K562 (cell line): ENCODE measurements around the gene RPP25. TPM values are rescaled to one million over a fixed set of nuclear protein-coding genes. Genes with fewer than 3 reads are reported as not detected.

Experiments used
- BACH1 ChIP-seq: fragments of 200-800 bp; sonication (Bioruptor generic); IDR thresholded peaks from 2 replicates; pipeline ENCODE4 v1.6.1; 2016; ENCODE audit warnings: missing genetic modification characterization, missing compliant biosample characterization
- CREM ChIP-seq: IDR thresholded peaks from 2 replicates; pipeline ENCODE4 v1.6.1; 2014; ENCODE audit warnings: antibody characterized with exemption, low read depth
- FOXP4 ChIP-seq: sonication (generic); formaldehyde crosslinking; IDR thresholded peaks from 2 replicates; pipeline ENCODE4 v1.8.0; 2022; ENCODE audit warnings: mild to moderate bottlenecking, missing genetic modification reagents, borderline replicate concordance
- GABPB1 ChIP-seq: sonication (generic); formaldehyde crosslinking; IDR thresholded peaks from 2 replicates; pipeline ENCODE4 v1.8.0; 2022; ENCODE audit warnings: mild to moderate bottlenecking, missing genetic modification reagents
- KAT7 ChIP-seq: sonication (generic); formaldehyde crosslinking; IDR thresholded peaks from 2 replicates; pipeline ENCODE4 v1.8.0; 2022; ENCODE audit warnings: missing genetic modification reagents, mild to moderate bottlenecking, borderline replicate concordance
- LCOR ChIP-seq: sonication (generic); formaldehyde crosslinking; IDR thresholded peaks from 2 replicates; pipeline ENCODE4 v1.8.0; 2022; ENCODE audit warnings: mild to moderate bottlenecking, missing genetic modification reagents
- SIN3A ChIP-seq, 2 experiments: fragments of 150-350 bp in 1 of 2; IDR thresholded peaks; 2 replicates each; pipeline ENCODE4 v1.6.1; 2011 to 2016; ENCODE audit warnings: borderline replicate concordance in 2 of 2, low read depth in 2 of 2, low read length in 2 of 2, mild to moderate bottlenecking in 2 of 2, moderate library complexity in 2 of 2; ENCODE audit not compliant: control insufficient read depth in 1 of 2
- ZBTB40 ChIP-seq, 2 experiments: fragments of 450-650 bp in 1 of 2; sonication (generic) in 1 of 2; formaldehyde crosslinking in 1 of 2; IDR thresholded peaks; 2 replicates each; pipeline versions ENCODE4 v1.7.1 to v1.9.0; 2016 to 2022; ENCODE audit warnings: inconsistent platforms in 1 of 2, mild to moderate bottlenecking in 1 of 2, missing genetic modification reagents in 1 of 2
- ZNF639 ChIP-seq, 2 experiments: fragments of 200-800 bp in 1 of 2; sonication (Bioruptor generic) in 1 of 2; sonication (generic) in 1 of 2; formaldehyde crosslinking in 1 of 2; IDR thresholded peaks in 1 of 2; conservative IDR thresholded peaks in 1 of 2; 2 replicates each; pipeline versions ENCODE4 v1.5.0 to v1.6.1; 2016 to 2020; ENCODE audit warnings: missing compliant biosample characterization in 1 of 2, missing genetic modification characterization in 1 of 2, missing genetic modification reagents in 1 of 2
- ZNF75A ChIP-seq: fragments of 450-650 bp; formaldehyde crosslinking; IDR thresholded peaks from 2 replicates; pipeline ENCODE4 v1.4.0; 2020; ENCODE audit warnings: mild to moderate bottlenecking
- polyA plus RNA-seq, 8 experiments: library from polyadenylated mRNA; depleted of rRNA in 4 of 8; stranded (reverse) in 5 of 8; unstranded in 3 of 8; fragments of >200 nt; fragmentation: Nextera tagmentation in 2 of 8; fragmentation: Illumina TruSeq in 1 of 8; extraction: Ambion mirVana in 2 of 8; extraction: Trizol in 1 of 8; gene quantifications; 2 replicates each; pipeline versions ENCODE4 v1.2.1 to v1.2.3, GENCODE V29; 2011 to 2014; ENCODE audit warnings: inconsistent platforms in 1 of 8, missing spikeins in 1 of 8
- total RNA-seq, 7 experiments: library from RNA; depleted of rRNA in 6 of 7; stranded (reverse); fragments of >200 nt in 6 of 7; fragmentation: Illumina TruSeq in 2 of 7; extraction: Trizol in 2 of 7; gene quantifications; 2 replicates each; pipeline versions ENCODE4 v1.2.1 to v1.2.3, GENCODE V29; 2011 to 2021; ENCODE audit warnings: low replicate concordance in 1 of 7
- TF ChIP-seq, protein P1 (sequence below): fragments of 200-800 bp; sonication (Bioruptor generic); IDR thresholded peaks from 2 replicates; pipeline ENCODE4 v1.6.1; 2017; ENCODE audit warnings: missing genetic modification characterization, missing compliant biosample characterization

RPP25 gene
- total and polyA plus RNA-seq, 9 of the 15 experiments (the other 6 are each of a cell fraction or from before 2014, with no cell fraction given), result 1.1 to 12.3 (median 5.6) TPM

DNA sequence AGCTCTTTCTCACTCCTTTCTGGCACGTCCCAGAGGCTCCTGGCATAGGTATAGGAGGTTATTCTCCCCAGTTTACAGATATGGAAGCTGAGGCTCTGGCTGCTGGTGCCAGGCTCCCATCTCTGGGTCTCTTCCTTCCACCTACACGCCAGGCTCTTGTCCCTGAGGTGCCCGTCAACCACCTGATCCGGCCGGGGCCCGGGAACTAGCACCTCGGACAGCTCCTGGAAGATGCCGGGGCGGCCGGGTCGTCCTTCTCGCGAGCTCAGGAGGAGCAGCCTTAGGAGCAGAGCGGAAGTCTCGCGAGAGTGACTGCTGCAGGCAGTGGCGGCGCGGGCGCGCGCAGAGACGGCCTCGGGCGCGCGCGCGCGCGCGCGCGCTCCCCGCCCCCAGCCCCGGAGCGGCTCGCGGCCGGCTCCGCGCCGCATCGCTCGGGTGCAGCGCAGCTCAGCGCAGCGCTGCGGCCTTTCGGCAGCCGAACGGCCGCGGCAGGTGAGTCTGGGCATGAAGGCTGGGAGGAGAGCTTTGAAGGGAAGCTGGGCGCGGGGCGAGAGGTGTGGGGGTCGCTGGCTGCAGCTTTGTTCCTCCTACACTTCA, 38.7 kb upstream of the RPP25 start, which contains the start of gene SCAMP5 (continued):
- TF ChIP-seq, protein P1, sequence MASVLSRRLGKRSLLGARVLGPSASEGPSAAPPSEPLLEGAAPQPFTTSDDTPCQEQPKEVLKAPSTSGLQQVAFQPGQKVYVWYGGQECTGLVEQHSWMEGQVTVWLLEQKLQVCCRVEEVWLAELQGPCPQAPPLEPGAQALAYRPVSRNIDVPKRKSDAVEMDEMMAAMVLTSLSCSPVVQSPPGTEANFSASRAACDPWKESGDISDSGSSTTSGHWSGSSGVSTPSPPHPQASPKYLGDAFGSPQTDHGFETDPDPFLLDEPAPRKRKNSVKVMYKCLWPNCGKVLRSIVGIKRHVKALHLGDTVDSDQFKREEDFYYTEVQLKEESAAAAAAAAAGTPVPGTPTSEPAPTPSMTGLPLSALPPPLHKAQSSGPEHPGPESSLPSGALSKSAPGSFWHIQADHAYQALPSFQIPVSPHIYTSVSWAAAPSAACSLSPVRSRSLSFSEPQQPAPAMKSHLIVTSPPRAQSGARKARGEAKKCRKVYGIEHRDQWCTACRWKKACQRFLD, result peak; percentile 96
- peak; percentile 85 to 91; a peak in 2 of 4 replicates for TF ChIP-seq SIN3A (IDR thresholded peaks at IDR 0.05; ENCODE audit: borderline replicate concordance in 2 of 2, control insufficient read depth in 1 of 2, low read depth in 2 of 2, low read length in 2 of 2)
- TF ChIP-seq LCOR, result peak; percentile 74
- TF ChIP-seq KAT7, result peak; percentile 45; the same call in 1 of the 2 replicates
- peak in 1 of 2 experiments; percentile 69; a peak in 1 of 4 replicates for TF ChIP-seq ZNF639 (CRISPR knock-in tag; conservative IDR thresholded peaks at IDR 0.05 in 1 of 2, IDR thresholded peaks at IDR 0.05 in 1 of 2)
- TF ChIP-seq ZNF75A (CRISPR knock-in tag), result no peak
- peak; percentile 57; the same call in 1 of the 2 replicates for TF ChIP-seq GABPB1
- TF ChIP-seq ZBTB40 (IDR thresholded peaks at IDR 0.05), result peak; percentile 57; the same call in 1 of the 2 replicates
- TF ChIP-seq ZBTB40 (CRISPR knock-in tag; IDR thresholded peaks at IDR 0.05), result no peak
- TF ChIP-seq FOXP4 (CRISPR knock-in tag), result peak; percentile 43; the same call in 1 of the 2 replicates
- TF ChIP-seq BACH1 (tag), result no peak; the same call in 1 of the 2 replicates
- TF ChIP-seq CREM, result peak; percentile 50; the same call in 1 of the 2 replicates
